Skeletal muscle satellite cell (primary cell): ENCODE measurements around the gene FBXO45.
"Not testable (repeated sequence)": the region's sequence is repeated elsewhere in the genome, so short reads cannot be mapped to it uniquely, and the experiment has no call there.

Experiments used
- H3K27me3 ChIP-seq: 2 replicates; pipeline ENCODE4 v1.7.0; 2013; ENCODE audit warnings: low read length; ENCODE audit not compliant: control insufficient read depth, insufficient read depth
- H3K36me3 ChIP-seq: 2 replicates; pipeline ENCODE4 v1.7.0; 2013; ENCODE audit warnings: mild to moderate bottlenecking, control low read depth, low read length; ENCODE audit not compliant: insufficient read depth
- H3K4me1 ChIP-seq: 2 replicates; pipeline ENCODE4 v1.7.0; 2013; ENCODE audit warnings: low read length; ENCODE audit not compliant: control insufficient read depth, insufficient read depth
- H3K4me2 ChIP-seq: 2 replicates; pipeline ENCODE4 v1.7.0; 2013; ENCODE audit warnings: mild to moderate bottlenecking, low read length
- H3K4me3 ChIP-seq: 2 replicates; pipeline ENCODE4 v1.7.0; 2013; ENCODE audit warnings: low read length
- H3K9ac ChIP-seq: 2 replicates; pipeline ENCODE4 v1.7.0; 2013; ENCODE audit warnings: mild to moderate bottlenecking, low read depth, low read length, moderate library complexity
- H3K9me3 ChIP-seq: replicated peaks from 2 replicates; pipeline ENCODE4 v1.7.0; 2013; ENCODE audit warnings: mild to moderate bottlenecking, control low read depth, low read length

FBXO45 gene

DNA sequence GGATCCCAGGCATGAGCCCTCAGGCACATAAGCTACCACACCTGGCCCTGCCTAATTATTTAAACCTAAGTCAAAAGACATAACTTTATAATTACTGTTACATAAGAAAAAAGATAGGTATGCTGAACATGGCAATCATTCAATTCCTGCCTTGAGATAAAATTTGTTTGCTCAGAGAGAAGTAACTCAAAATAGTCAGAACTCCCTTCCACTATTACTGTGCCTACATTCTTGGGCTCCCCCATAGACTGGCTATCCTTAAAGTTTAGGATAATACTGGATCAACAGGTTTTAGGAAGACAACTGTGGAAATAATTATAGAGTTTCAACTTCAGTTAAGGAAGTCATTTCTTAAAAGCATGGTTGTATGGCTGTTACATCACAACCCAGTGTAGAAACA is 10.0 kb upstream of the FBXO45 start:
- Histone ChIP-seq H3K4me1 (peaks cover 10% of the 10 kb centered on the region), H3K36me3 (peaks cover 6% of the 10 kb centered on the region), H3K4me3 (no peak overlapping the region), H3K9me3 (no peaks in the 10 kb centered on the region), H3K9ac (no peak overlapping the region), H3K4me2 (no peak overlapping the region), H3K27me3 (no peaks in the 10 kb centered on the region)

- Histone ChIP-seq H3K9me3 (no peaks in the 10 kb centered on the region), H3K4me3 (no peak overlapping the region), H3K4me2 (no peak overlapping the region), H3K36me3 (peaks cover 6% of the 10 kb centered on the region), H3K4me1 (peaks cover 16% of the 10 kb centered on the region), H3K27me3 (no peaks in the 10 kb centered on the region), H3K9ac (no peak overlapping the region)
These were observed 8.6 kb upstream of the FBXO45 start for GRCh38 chr3:196559826-196560225.

DNA sequence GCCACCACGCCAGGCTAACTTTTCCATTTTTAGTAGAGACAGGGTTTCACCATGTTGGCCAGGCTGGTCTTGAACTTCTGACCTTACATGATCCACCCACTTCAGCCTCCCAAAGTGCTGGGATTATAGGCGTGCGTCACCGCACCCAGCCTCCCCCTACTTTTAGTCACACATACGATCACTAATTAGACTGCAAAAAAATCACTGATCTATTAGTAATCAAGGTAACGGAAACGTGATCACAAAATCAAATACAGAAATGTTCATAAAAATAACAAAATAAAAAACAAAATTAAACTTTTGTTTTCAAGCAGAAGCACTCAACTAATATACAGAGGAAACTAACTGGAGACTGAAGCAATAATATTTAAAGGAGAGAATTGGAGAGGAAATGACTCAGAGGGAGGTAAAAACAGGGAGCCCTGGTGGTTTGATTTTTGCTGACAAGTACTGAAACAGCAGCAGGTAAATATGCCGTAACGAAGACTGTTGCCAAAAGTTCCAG is 4.7 kb upstream of the FBXO45 start:
- H3K36me3 ChIP-seq: peaks cover 9% of the 10 kb centered on the region
- H3K27me3 ChIP-seq: no peaks in the 10 kb centered on the region
- H3K9ac ChIP-seq: no peak overlapping the region
- H3K9me3 ChIP-seq: no peaks in the 10 kb centered on the region
- no peak overlapping the region for H3K4me2 ChIP-seq
- H3K4me3 ChIP-seq: no peak overlapping the region
- peaks cover 12% of the 10 kb centered on the region for H3K4me1 ChIP-seq

- no peaks in the 10 kb centered on the region for H3K9me3 ChIP-seq
- H3K4me1 ChIP-seq: peaks cover 12% of the 10 kb centered on the region
- no peaks in the 10 kb centered on the region for H3K27me3 ChIP-seq
- H3K9ac ChIP-seq: peak overlapping the region; percentile 91
- peak overlapping the region; percentile 94 for H3K4me2 ChIP-seq
- peak overlapping the region; percentile 81 for H3K4me3 ChIP-seq
- H3K36me3 ChIP-seq: peaks cover 3% of the 10 kb centered on the region
These were observed 600 bp downstream of the FBXO45 start for GRCh38 chr3:196569003-196569516.

DNA sequence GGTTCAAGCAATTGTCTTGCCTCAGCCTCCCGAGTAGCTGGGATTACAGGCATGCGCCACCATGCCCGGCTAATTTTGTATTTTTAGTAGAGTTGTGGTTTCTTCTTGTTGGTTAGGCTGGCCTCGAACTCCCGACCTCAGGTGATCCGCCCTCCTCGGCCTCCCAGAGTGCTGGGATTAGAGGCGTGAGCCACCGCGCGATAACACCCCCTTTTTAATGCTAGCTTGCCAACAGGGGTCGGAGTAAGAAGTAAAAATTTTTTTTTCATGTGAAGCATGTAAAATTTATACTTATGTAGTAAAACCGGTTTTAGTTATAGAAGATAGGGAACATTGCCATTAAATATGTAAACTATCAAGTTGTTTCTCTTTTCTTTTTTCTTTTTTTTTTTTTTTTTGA is 1.9 kb downstream of the FBXO45 start:
- H3K9me3 ChIP-seq, H3K4me3 ChIP-seq, H3K27me3 ChIP-seq, H3K9ac ChIP-seq, H3K36me3 ChIP-seq, H3K4me2 ChIP-seq: not testable (repeated sequence)
- H3K4me1 ChIP-seq: peaks cover 11% of the 10 kb centered on the region

- Histone ChIP-seq H3K4me2 (no peak overlapping the region), H3K27me3 (no peaks in the 10 kb centered on the region), H3K4me3 (no peak overlapping the region), H3K9ac (no peak overlapping the region), H3K9me3 (no peaks in the 10 kb centered on the region), H3K4me1 (peaks cover 9% of the 10 kb centered on the region), H3K36me3 (peaks cover under 1% of the 10 kb centered on the region)
These were observed 3.9 kb downstream of the FBXO45 start for GRCh38 chr3:196572389-196572788.

- peaks cover 8% of the 10 kb centered on the region for H3K36me3 ChIP-seq
- H3K9ac ChIP-seq: no peak overlapping the region
- peaks cover 12% of the 10 kb centered on the region for H3K4me1 ChIP-seq
- no peaks in the 10 kb centered on the region for H3K27me3 ChIP-seq
- no peak overlapping the region for H3K4me3 ChIP-seq
- no peak overlapping the region for H3K4me2 ChIP-seq
- H3K9me3 ChIP-seq: no peaks in the 10 kb centered on the region
These were observed 16.7 kb downstream of the FBXO45 start for GRCh38 chr3:196585044-196585757.

GRCh38 chr3:196590279-196590678 is 21.8 kb downstream of the FBXO45 start:
- H3K27me3 ChIP-seq: peaks cover 3% of the 10 kb centered on the region
- peaks cover 2% of the 10 kb centered on the region for H3K4me1 ChIP-seq
- H3K4me3 ChIP-seq: no peak overlapping the region
- H3K9me3 ChIP-seq: no peaks in the 10 kb centered on the region
- H3K9ac ChIP-seq: no peak overlapping the region
- peaks cover 3% of the 10 kb centered on the region for H3K36me3 ChIP-seq
- H3K4me2 ChIP-seq: no peak overlapping the region

- Histone ChIP-seq H3K9me3 (no peaks in the 10 kb centered on the region), H3K4me2 (no peak overlapping the region), H3K4me3 (no peak overlapping the region), H3K27me3 (peaks cover 34% of the 10 kb centered on the region), H3K36me3 (no peaks in the 10 kb centered on the region), H3K9ac (no peak overlapping the region), H3K4me1 (no peaks in the 10 kb centered on the region)
These were observed 27.9 kb downstream of the FBXO45 start for GRCh38 chr3:196596355-196596754.

DNA sequence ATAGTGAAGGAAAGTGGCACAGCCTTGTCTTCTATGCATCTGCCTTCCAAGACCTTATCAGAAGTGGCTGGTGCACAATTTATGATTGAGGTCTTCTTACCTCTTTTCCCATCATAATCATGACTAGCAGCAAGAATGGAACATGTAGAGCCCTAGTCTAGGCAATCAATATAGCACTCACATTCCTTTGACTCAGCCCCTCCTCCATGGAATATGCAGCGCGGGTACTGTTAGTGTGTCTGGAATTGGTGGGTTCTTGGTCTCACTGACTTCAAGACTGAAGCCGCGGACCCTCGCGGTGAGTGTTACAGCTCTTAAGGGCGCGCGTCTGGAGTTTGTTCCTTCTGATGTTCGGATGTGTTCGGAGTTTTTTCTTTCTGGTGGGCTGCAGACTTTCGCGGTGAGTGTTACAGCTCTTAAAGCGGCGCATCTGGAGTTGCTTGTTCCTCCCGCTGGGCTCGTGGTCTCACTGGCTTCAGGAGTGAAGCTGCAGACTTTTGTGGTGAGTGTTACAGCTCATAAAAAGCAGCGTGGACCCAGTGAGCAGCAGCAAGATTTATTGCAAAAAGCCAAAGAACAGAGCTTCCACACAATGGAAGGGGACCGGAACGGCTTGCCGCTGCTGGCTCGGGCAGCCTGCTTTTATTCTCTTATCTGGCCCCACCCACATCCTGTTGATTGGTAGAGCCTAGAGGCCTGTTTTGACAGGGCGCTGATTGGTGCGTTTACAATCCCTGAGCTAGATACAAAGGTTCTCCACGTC is 29.7 kb downstream of the FBXO45 start:
- H3K36me3 ChIP-seq, H3K9me3 ChIP-seq, H3K4me1 ChIP-seq, H3K9ac ChIP-seq, H3K4me3 ChIP-seq, H3K4me2 ChIP-seq: not testable (repeated sequence)
- peaks cover 38% of the 10 kb centered on the region for H3K27me3 ChIP-seq

- Histone ChIP-seq H3K4me2 (no peak overlapping the region), H3K36me3 (no peaks in the 10 kb centered on the region), H3K4me3 (no peak overlapping the region), H3K27me3 (peaks cover 44% of the 10 kb centered on the region), H3K9ac (no peak overlapping the region), H3K9me3 (no peaks in the 10 kb centered on the region), H3K4me1 (no peaks in the 10 kb centered on the region)
These were observed 31.3 kb downstream of the FBXO45 start for GRCh38 chr3:196599734-196600128.
